Endothelial cell of umbilical vein (primary cell): Measurements from ENCODE around the gene RNF186.

Experiments used
- CTCF ChIP-seq, 2 donors: IDR thresholded peaks; 1 replicate in 1 of 2; 2 replicates in 1 of 2; pipeline ENCODE4 v1.5.1; 2011; ENCODE audit warnings: low read length in 2 of 2, mild to moderate bottlenecking in 2 of 2, moderate library complexity in 2 of 2, control low read depth in 1 of 2, inconsistent platforms in 1 of 2, low read depth in 1 of 2; ENCODE audit not compliant: insufficient read depth in 1 of 2; ENCODE audit errors: extremely low read depth in 1 of 2
- EZH2 ChIP-seq: IDR thresholded peaks from 2 replicates; pipeline ENCODE4 v1.6.1; 2012; ENCODE audit warnings: borderline replicate concordance, low read depth, mild to moderate bottlenecking, moderate library complexity, low read length, inconsistent platforms; ENCODE audit not compliant: severe bottlenecking
- FOS ChIP-seq: IDR thresholded peaks from 2 replicates; pipeline ENCODE4 v1.6.1; 2011; ENCODE audit warnings: mild to moderate bottlenecking, low read length, moderate library complexity, borderline replicate concordance; ENCODE audit not compliant: insufficient read depth
- GATA2 ChIP-seq: IDR thresholded peaks from 2 replicates; pipeline ENCODE4 v1.7.0; 2011; ENCODE audit warnings: low read depth, mild to moderate bottlenecking, moderate library complexity, mixed read lengths, low read length; ENCODE audit not compliant: insufficient read length, insufficient read depth
- JUN ChIP-seq: IDR thresholded peaks from 2 replicates; pipeline ENCODE4 v1.6.1; 2011; ENCODE audit warnings: borderline replicate concordance, low read depth; ENCODE audit not compliant: insufficient read length, insufficient read depth
- MAX ChIP-seq: IDR thresholded peaks from 2 replicates; pipeline ENCODE4 v1.6.1; 2011; ENCODE audit not compliant: insufficient read depth, insufficient read length
- MYC ChIP-seq: IDR thresholded peaks from one replicate; pipeline ENCODE4 v1.6.1; 2011; ENCODE audit warnings: mild to moderate bottlenecking, low read depth, low read length
- POLR2A ChIP-seq: IDR thresholded peaks from 2 replicates; pipeline ENCODE4 v1.6.1; 2012; ENCODE audit warnings: low read depth, mild to moderate bottlenecking, control low read depth, low read length
- POLR2AphosphoS5 ChIP-seq: IDR thresholded peaks from 2 replicates; pipeline ENCODE4 v1.6.1; 2012; ENCODE audit warnings: low read depth, mild to moderate bottlenecking, control low read depth, low read length, moderate library complexity; ENCODE audit not compliant: insufficient read depth

- TF ChIP-seq CTCF (IDR thresholded peaks at IDR 0.05; ENCODE audit: extremely low read depth in 1 of 2, insufficient read depth in 1 of 2, low read depth in 1 of 2, low read length in 2 of 2): no peak
- no peak for TF ChIP-seq POLR2AphosphoS5
- no peak for TF ChIP-seq POLR2A
- TF ChIP-seq EZH2: no peak
- TF ChIP-seq MAX: no peak
- no peak for TF ChIP-seq FOS
- no peak for TF ChIP-seq JUN
- TF ChIP-seq MYC: no peak
- no peak for TF ChIP-seq GATA2
Measured at GRCh38 chr1:19800076-19800804, 14.8 kb downstream of the RNF186 start.
